Osteoblast (primary cell): ENCODE data around the gene GNAL. TPM values are rescaled to one million over a fixed set of nuclear protein-coding genes. Genes with fewer than 3 reads are reported as not detected.

Experiments
- DNase-seq: peaks from one replicate; pipeline ENCODE4 v3.0.0; 2011; ENCODE audit warnings: low spot score, mixed read lengths; ENCODE audit not compliant: insufficient read length; ENCODE audit errors: missing footprints
- H2AFZ ChIP-seq: 2 replicates; pipeline ENCODE4 v1.6.0; 2011; ENCODE audit warnings: mild to moderate bottlenecking, low read length
- H3K27ac ChIP-seq: 2 replicates; pipeline ENCODE4 v1.5.1; 2011; ENCODE audit warnings: mild to moderate bottlenecking, low read depth, low read length, moderate library complexity
- H3K27me3 ChIP-seq: 2 replicates; pipeline ENCODE4 v1.6.0; 2012; ENCODE audit warnings: mild to moderate bottlenecking, control low read depth, inconsistent platforms, low read length, moderate library complexity; ENCODE audit not compliant: insufficient read depth
- H3K36me3 ChIP-seq: 2 replicates; pipeline ENCODE4 v1.5.1; 2011; ENCODE audit warnings: mild to moderate bottlenecking, low read length, control low read depth, moderate library complexity; ENCODE audit not compliant: insufficient read depth
- H3K4me1 ChIP-seq: 2 replicates; pipeline ENCODE4 v1.5.1; 2011; ENCODE audit warnings: mild to moderate bottlenecking, low read length, control low read depth, moderate library complexity; ENCODE audit not compliant: insufficient read depth
- H3K4me2 ChIP-seq: 2 replicates; pipeline ENCODE4 v1.6.0; 2011; ENCODE audit warnings: mild to moderate bottlenecking, low read length; ENCODE audit not compliant: insufficient read depth
- H3K4me3 ChIP-seq: fragments of 200-600 bp; sonication (generic); 3 replicates; pipeline ENCODE4 v1.5.1; 2012; ENCODE audit warnings: mild to moderate bottlenecking, low read length, inconsistent platforms; ENCODE audit not compliant: insufficient read depth
- H3K79me2 ChIP-seq: 2 replicates; pipeline ENCODE4 v1.6.0; 2012; ENCODE audit warnings: mild to moderate bottlenecking, low read length, control low read depth, inconsistent platforms; ENCODE audit not compliant: insufficient read depth
- H3K9me3 ChIP-seq: 2 replicates; pipeline ENCODE4 v1.5.1; 2011; ENCODE audit warnings: low read depth, low read length, control low read depth
- H4K20me1 ChIP-seq: 2 replicates; pipeline ENCODE4 v1.6.0; 2012; ENCODE audit warnings: mild to moderate bottlenecking, low read length, control low read depth; ENCODE audit not compliant: insufficient read depth
- CTCF ChIP-seq: IDR thresholded peaks from 2 replicates; pipeline ENCODE4 v1.5.1; 2011; ENCODE audit warnings: mild to moderate bottlenecking, low read depth, low read length, moderate library complexity; ENCODE audit errors: extremely low read depth
- total RNA-seq: library from RNA; depleted of rRNA; stranded (reverse); fragments of >200 nt; gene quantifications from 2 replicates; pipeline ENCODE4 v1.2.3, GENCODE V29; 2012

Gene GNAL
- total RNA-seq, 1 donor: 0.72 TPM

GRCh38 chr18:11719621-11720020 is 30.6 kb downstream of the GNAL start:
- DNase-seq: no peak
- H3K4me1 ChIP-seq: no peaks in the 10 kb centered on the region
- TF ChIP-seq CTCF: no peak
- no peak overlapping the region for H3K4me2 ChIP-seq
- H3K27ac ChIP-seq: no peak overlapping the region
- H3K27me3 ChIP-seq: no peaks in the 10 kb centered on the region
- no peak overlapping the region for H2AFZ ChIP-seq
- H3K36me3 ChIP-seq: no peaks in the 10 kb centered on the region
- H4K20me1 ChIP-seq: no peaks in the 10 kb centered on the region
- no peak overlapping the region for H3K4me3 ChIP-seq
- no peaks in the 10 kb centered on the region for H3K9me3 ChIP-seq
- H3K79me2 ChIP-seq: no peaks in the 10 kb centered on the region

GRCh38 chr18:11721720-11722119 is 32.7 kb downstream of the GNAL start:
- H4K20me1 ChIP-seq: no peaks in the 10 kb centered on the region
- no peaks in the 10 kb centered on the region for H3K79me2 ChIP-seq
- no peak overlapping the region for H3K4me3 ChIP-seq
- H3K9me3 ChIP-seq: no peaks in the 10 kb centered on the region
- H3K27ac ChIP-seq: no peak overlapping the region
- H2AFZ ChIP-seq: no peak overlapping the region
- no peaks in the 10 kb centered on the region for H3K4me1 ChIP-seq
- H3K4me2 ChIP-seq: no peak overlapping the region
- DNase-seq: no peak
- TF ChIP-seq CTCF: no peak
- H3K27me3 ChIP-seq: peaks cover 2% of the 10 kb centered on the region
- H3K36me3 ChIP-seq: no peaks in the 10 kb centered on the region

GRCh38 chr18:11724781-11725180 is 35.7 kb downstream of the GNAL start:
- H4K20me1 ChIP-seq: no peaks in the 10 kb centered on the region
- no peak overlapping the region for H3K27ac ChIP-seq
- H3K4me2 ChIP-seq: no peak overlapping the region
- no peaks in the 10 kb centered on the region for H3K4me1 ChIP-seq
- no peaks in the 10 kb centered on the region for H3K36me3 ChIP-seq
- peaks cover 8% of the 10 kb centered on the region for H3K27me3 ChIP-seq
- no peaks in the 10 kb centered on the region for H3K79me2 ChIP-seq
- no peak for TF ChIP-seq CTCF
- H3K9me3 ChIP-seq: no peaks in the 10 kb centered on the region
- no peak for DNase-seq
- no peak overlapping the region for H2AFZ ChIP-seq
- no peak overlapping the region for H3K4me3 ChIP-seq

GRCh38 chr18:11726556-11726955 is 37.5 kb downstream of the GNAL start:
- Histone ChIP-seq H3K27ac (no peak overlapping the region), H4K20me1 (no peaks in the 10 kb centered on the region), H3K36me3 (no peaks in the 10 kb centered on the region), H3K79me2 (no peaks in the 10 kb centered on the region), H3K27me3 (peaks cover 13% of the 10 kb centered on the region), H3K4me1 (no peaks in the 10 kb centered on the region), H3K9me3 (no peaks in the 10 kb centered on the region), H3K4me2 (no peak overlapping the region), H2AFZ (no peak overlapping the region), H3K4me3 (no peak overlapping the region)
- DNase-seq: no peak
- no peak for TF ChIP-seq CTCF
